Testis (tissue), 3 donors: Measurements from ENCODE around the gene SELENOS. TPM values are rescaled to one million over a fixed set of nuclear protein-coding genes. Genes with fewer than 3 reads are reported as not detected.

Experiments
- DNase-seq: peaks from one replicate; pipeline ENCODE4 v3.0.0-alpha.2; 2019
- H3K27ac ChIP-seq, 2 donors: fragments of 200-600 bp; sonication (generic); one replicate each; pipeline ENCODE4 v1.5.1; 2019
- H3K27me3 ChIP-seq: fragments of 200-600 bp; sonication (generic); one replicate; pipeline ENCODE4 v1.5.1; 2019
- H3K36me3 ChIP-seq: fragments of 200-600 bp; sonication (generic); one replicate; pipeline ENCODE4 v1.5.1; 2017; ENCODE audit warnings: low read depth; ENCODE audit errors: missing control alignments
- H3K4me1 ChIP-seq: fragments of 200-600 bp; sonication (generic); one replicate; pipeline ENCODE4 v1.5.1; 2019
- H3K4me3 ChIP-seq, 2 donors: fragments of 200-600 bp; sonication (generic); one replicate each; pipeline ENCODE4 v1.5.1; 2017 to 2019
- H3K9me3 ChIP-seq: fragments of 200-600 bp; sonication (generic); one replicate; pipeline ENCODE4 v1.5.1; 2017
- CTCF ChIP-seq, 3 experiments: fragments of 450-650 bp in 2 of 3; fragments of 200-600 bp in 1 of 3; sonication (generic) in 1 of 3; IDR thresholded peaks; one replicate each; pipeline ENCODE4 v1.5.1; 2016 to 2019; ENCODE audit warnings: antibody characterized with exemption in 3 of 3, mild to moderate bottlenecking in 2 of 3, moderate library complexity in 1 of 3
- POLR2A ChIP-seq: fragments of 450-650 bp; IDR thresholded peaks from one replicate; pipeline ENCODE4 v1.6.1; 2017; ENCODE audit warnings: antibody characterized with exemption, mild to moderate bottlenecking, moderate library complexity
- WGBS, 2 donors: methylation state at CpG; one replicate each; pipeline ENCODE4 v1.1.5; 2018; 5-methylcytosine and 5-hydroxymethylcytosine counted together
- intact Hi-C: fragments of 100-400 bp; cut with DNase I; formaldehyde crosslinking; loops from one replicate; pipeline ENCODE4 v1.15.1; 2023; ENCODE audit warnings: low total_unique reads
- polyA plus RNA-seq: library from polyadenylated mRNA; stranded (reverse); fragments of 350-450 nt; fragmentation: Illumina TruSeq; extraction: RNeasy Lipid Tissue Mini Kit (QIAGEN cat#74804); gene quantifications from one replicate; pipeline ENCODE4 v1.2.3, GENCODE V29; 2014; ENCODE audit warnings: low read depth, low replicate concordance; ENCODE audit not compliant: insufficient read depth
- total RNA-seq, 2 donors: library from RNA; depleted of rRNA; stranded (reverse); fragments of >200 nt; gene quantifications; one replicate each; pipeline ENCODE4 v1.2.3, GENCODE V29; 2016

SELENOS gene
- total and polyA plus RNA-seq, 3 donors from 2014 or later, result 128 to 178 (median 134) TPM

- Histone ChIP-seq H3K4me3 (no peak overlapping the region), H3K36me3 (no peaks in the 10 kb centered on the region), H3K27ac (no peak overlapping the region), H3K4me1 (peaks cover 9% of the 10 kb centered on the region), H3K9me3 (no peaks in the 10 kb centered on the region), H3K27me3 (no peaks in the 10 kb centered on the region)
- intact Hi-C loops, result no loop called here
- WGBS, 2 donors, result 88 to 95% methylated on average over 9 to 19 of the region's 19 CpGs
- no peak for TF ChIP-seq CTCF (IDR thresholded peaks at IDR 0.05)
- no peak for TF ChIP-seq POLR2A
- no peak for DNase-seq
Observed at GRCh38 chr15:101325263-101326025, 48.2 kb upstream of the SELENOS start.

GRCh38 chr15:101324524-101325177 is 47.4 kb upstream of the SELENOS start:
- Histone ChIP-seq H3K4me1 (peaks cover 6% of the 10 kb centered on the region), H3K9me3 (no peaks in the 10 kb centered on the region), H3K36me3 (no peaks in the 10 kb centered on the region), H3K27ac (no peak overlapping the region), H3K27me3 (no peaks in the 10 kb centered on the region), H3K4me3 (no peak overlapping the region)
- TF ChIP-seq CTCF (IDR thresholded peaks at IDR 0.05) (no peak), POLR2A (no peak)
- intact Hi-C loops, result no loop called here
- WGBS, 2 donors, result 84 to 95% methylated on average over 4 to 13 of the region's 13 CpGs
- no peak for DNase-seq

- Histone ChIP-seq H3K9me3 (no peaks in the 10 kb centered on the region), H3K4me3 (no peak overlapping the region), H3K27ac (no peak overlapping the region), H3K36me3 (no peaks in the 10 kb centered on the region), H3K27me3 (no peaks in the 10 kb centered on the region), H3K4me1 (no peaks in the 10 kb centered on the region)
- TF ChIP-seq CTCF (IDR thresholded peaks at IDR 0.05) (no peak), POLR2A (no peak)
- DNase-seq, result no peak
- 86 to 93% methylated on average over 17 to 21 of the region's 21 CpGs for WGBS, 2 donors
- intact Hi-C loops, result no loop called here
Observed at GRCh38 chr15:101323793-101324523, 46.7 kb upstream of the SELENOS start.

- Histone ChIP-seq H3K36me3 (no peaks in the 10 kb centered on the region), H3K9me3 (no peaks in the 10 kb centered on the region), H3K4me1 (no peaks in the 10 kb centered on the region), H3K4me3 (no peak overlapping the region), H3K27me3 (no peaks in the 10 kb centered on the region), H3K27ac (no peak overlapping the region)
- no peak for DNase-seq
- intact Hi-C loops, result no loop called here
- TF ChIP-seq POLR2A (no peak), CTCF (IDR thresholded peaks at IDR 0.05) (no peak)
- 87 to 94% methylated on average over 8 to 17 of the region's 17 CpGs for WGBS, 2 donors
Observed at GRCh38 chr15:101322854-101323477, 45.7 kb upstream of the SELENOS start.
